ENCODE data around the gene ZIC5.

DNA sequence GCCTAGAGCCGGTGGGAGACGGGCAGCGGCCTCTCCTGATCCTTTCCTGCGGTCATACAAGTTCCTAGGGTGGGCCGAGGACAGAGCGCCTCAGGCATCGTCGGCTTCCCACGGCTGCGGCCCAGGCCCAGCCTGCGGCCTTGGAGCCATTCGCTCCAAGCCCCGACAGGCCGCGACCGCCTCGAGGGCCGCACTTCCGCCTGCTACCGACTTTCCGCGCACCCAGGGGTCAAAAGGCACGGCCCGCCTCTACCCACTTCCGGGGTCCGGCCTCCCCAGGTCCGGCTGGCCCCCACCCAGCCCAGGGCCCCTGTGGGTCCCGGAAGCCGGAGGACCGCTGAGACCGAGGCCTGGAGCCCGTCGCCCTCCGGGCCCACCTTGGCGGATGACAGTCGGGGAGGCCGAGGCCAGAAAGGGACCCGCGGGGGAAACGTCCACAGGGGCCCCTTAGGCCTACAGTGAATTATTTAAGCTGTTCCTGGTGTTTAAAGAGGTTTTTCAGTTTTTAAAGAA, 26.2 kb upstream of the ZIC5 start:
- TF ChIP-seq, protein P1, sequence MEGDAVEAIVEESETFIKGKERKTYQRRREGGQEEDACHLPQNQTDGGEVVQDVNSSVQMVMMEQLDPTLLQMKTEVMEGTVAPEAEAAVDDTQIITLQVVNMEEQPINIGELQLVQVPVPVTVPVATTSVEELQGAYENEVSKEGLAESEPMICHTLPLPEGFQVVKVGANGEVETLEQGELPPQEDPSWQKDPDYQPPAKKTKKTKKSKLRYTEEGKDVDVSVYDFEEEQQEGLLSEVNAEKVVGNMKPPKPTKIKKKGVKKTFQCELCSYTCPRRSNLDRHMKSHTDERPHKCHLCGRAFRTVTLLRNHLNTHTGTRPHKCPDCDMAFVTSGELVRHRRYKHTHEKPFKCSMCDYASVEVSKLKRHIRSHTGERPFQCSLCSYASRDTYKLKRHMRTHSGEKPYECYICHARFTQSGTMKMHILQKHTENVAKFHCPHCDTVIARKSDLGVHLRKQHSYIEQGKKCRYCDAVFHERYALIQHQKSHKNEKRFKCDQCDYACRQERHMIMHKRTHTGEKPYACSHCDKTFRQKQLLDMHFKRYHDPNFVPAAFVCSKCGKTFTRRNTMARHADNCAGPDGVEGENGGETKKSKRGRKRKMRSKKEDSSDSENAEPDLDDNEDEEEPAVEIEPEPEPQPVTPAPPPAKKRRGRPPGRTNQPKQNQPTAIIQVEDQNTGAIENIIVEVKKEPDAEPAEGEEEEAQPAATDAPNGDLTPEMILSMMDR (IDR thresholded peaks at IDR 0.05; ENCODE audit: insufficient read depth, low read depth, low read length): no peak
- no peak for TF ChIP-seq EZH2 (IDR thresholded peaks at IDR 0.05; ENCODE audit: insufficient read depth, low read length)
